ENCODE results near the gene ATG16L2. TPM values are rescaled to one million over a fixed set of nuclear protein-coding genes. Genes with fewer than 3 reads are reported as not detected.
"Not testable (repeated sequence)": the region's sequence is repeated elsewhere in the genome, so short reads cannot be mapped to it uniquely, and the experiment has no call there.

ATG16L2 gene
- total and polyA plus RNA-seq, 9 of the 15 experiments (the other 6 are each of a cell fraction or from before 2014, with no cell fraction given): 0.18 to 11.2 (median 6.2) TPM

GRCh38 chr11:72808331-72808798 lies 5.8 kb upstream of the ATG16L2 start (continued):
- TF ChIP-seq MGA (IDR thresholded peaks at IDR 0.05) (no peak), SMAD1 (IDR thresholded peaks at IDR 0.05; ENCODE audit: low read depth, low read length, partially characterized antibody) (no peak)

GRCh38 chr11:72811686-72812085 lies 2.5 kb upstream of the ATG16L2 start:
- H3K79me2 ChIP-seq (ENCODE audit: control insufficient read depth, insufficient read depth, low read length); FAIRE-seq; H3K4me3 ChIP-seq; in situ Hi-C loops (cut with MboI); H3K9me3 ChIP-seq (replicated peaks; ENCODE audit: control insufficient read depth, insufficient read depth, low read depth, low read length); H3K4me2 ChIP-seq (ENCODE audit: insufficient read depth, low read length); H3K9me1 ChIP-seq (ENCODE audit: control insufficient read depth, insufficient read depth, low read length); ATAC-seq; H4K20me1 ChIP-seq (replicated peaks; ENCODE audit: control insufficient read depth, insufficient read depth, low read length); DNase-seq (ENCODE audit: extremely low read depth in 1 of 4, low spot score in 3 of 4); H3K9ac ChIP-seq (ENCODE audit: insufficient read depth in 1 of 2, low read depth in 2 of 2, low read length in 2 of 2); H2AFZ ChIP-seq (ENCODE audit: low read depth, low read length); H3K27me3 ChIP-seq (ENCODE audit: control insufficient read depth in 2 of 2, insufficient read depth in 2 of 2, low read length in 2 of 2); CTCF ChIA-PET (ENCODE audit: low intra/inter-chr PET ratio); BruUV-seq (replicated peaks); H3K27ac ChIP-seq (ENCODE audit: extremely low read depth, low read depth, low read length); H3K36me3 ChIP-seq (ENCODE audit: control insufficient read depth, insufficient read depth, low read length): not testable (repeated sequence)
- 89% methylated on average over 10 of the region's 10 CpGs for WGBS (ENCODE audit: insufficient coverage, low coverage, missing lambda C conversion rate)
- POLR2A ChIA-PET: interaction anchor here (0.7 kb wide), 1 partner anchor 65 kb away, joined by 3 read pairs; no protein-coding TSS in a partner anchor
- intact Hi-C loops (cut with micrococcal nuclease): loop anchor here (2.0 to 5.0 kb wide), 2 partner anchors 17 to 84 kb away; partner anchors contain the start of gene STARD10
- peaks cover 31 to 41% of the 10 kb centered on the region in 2 experiments for H3K4me1 ChIP-seq (replicated peaks in 1 of 2; ENCODE audit: control insufficient read depth in 2 of 2, insufficient read depth in 2 of 2, low read length in 2 of 2)

Measured in K562 (cell line).